HEK293 (cell line): ENCODE data around the gene ZNF425.

Experiments used
- CTCF ChIA-PET: fragments of 350-600 bp; formaldehyde crosslinking; extraction: SDS; loops from one replicate; lab custom pipeline; 2021; ENCODE audit warnings: antibody characterized with exemption; lab: Yijun Ruan, JAX
- POLR2A ChIA-PET: fragments of 300-600 bp; formaldehyde crosslinking; extraction: SDS; loops from one replicate; lab custom pipeline; 2020; ENCODE audit warnings: antibody characterized with exemption, inconsistent platforms; lab: Yijun Ruan, JAX
- H3K27ac ChIP-seq: fragments of 200-500 bp; sonication (Bioruptor generic); 2 replicates; pipeline ENCODE4 v1.5.1; 2014; ENCODE audit warnings: low read depth, low read length, control low read depth, inconsistent platforms; ENCODE audit errors: extremely low read depth
- H3K36me3 ChIP-seq, 2 experiments: fragments of 200-500 bp in 1 of 2; sonication (Bioruptor generic) in 1 of 2; 1 replicate in 1 of 2; 2 replicates in 1 of 2; pipeline ENCODE4 v1.5.1; 2014 to 2017; ENCODE audit warnings: inconsistent platforms in 2 of 2, low read length in 2 of 2; ENCODE audit not compliant: control insufficient read depth in 2 of 2, insufficient read depth in 1 of 2
- H3K4me1 ChIP-seq: fragments of 200-500 bp; sonication (Bioruptor generic); 2 replicates; pipeline ENCODE4 v1.5.1; 2014; ENCODE audit warnings: mild to moderate bottlenecking, low read length, inconsistent platforms; ENCODE audit not compliant: control insufficient read depth, insufficient read depth
- H3K4me3 ChIP-seq: 2 replicates; pipeline ENCODE4 v1.5.1; 2011; ENCODE audit warnings: low read depth, mild to moderate bottlenecking, control low read depth, low read length, moderate library complexity
- H3K9me3 ChIP-seq: fragments of 200-500 bp; sonication (Bioruptor generic); 2 replicates; pipeline ENCODE4 v1.5.1; 2014; ENCODE audit warnings: low read depth, low read length, inconsistent platforms; ENCODE audit not compliant: control insufficient read depth, insufficient read depth
- BCL11A ChIP-seq: fragments of 450-650 bp; formaldehyde crosslinking; IDR thresholded peaks from 2 replicates; pipeline ENCODE4 v1.5.1; 2016; ENCODE audit warnings: low read depth, missing biosample characterization, missing genetic modification characterization
- EGR2 ChIP-seq: fragments of 450-650 bp; formaldehyde crosslinking; IDR thresholded peaks from 2 replicates; pipeline ENCODE4 v1.5.1; 2016; ENCODE audit warnings: low read depth, missing biosample characterization, missing genetic modification characterization
- GLIS2 ChIP-seq: fragments of 450-650 bp; formaldehyde crosslinking; IDR thresholded peaks from 2 replicates; pipeline ENCODE4 v1.5.1; 2016; ENCODE audit warnings: missing biosample characterization, missing genetic modification characterization
- SCRT1 ChIP-seq: fragments of 450-650 bp; formaldehyde crosslinking; IDR thresholded peaks from 2 replicates; pipeline ENCODE4 v1.5.1; 2016; ENCODE audit warnings: missing biosample characterization, missing genetic modification characterization, borderline replicate concordance
- SETDB1 ChIP-seq: IDR thresholded peaks from one replicate; pipeline ENCODE4 v1.6.1; 2017; ENCODE audit warnings: mild to moderate bottlenecking, low read length, moderate library complexity, mixed read lengths; ENCODE audit not compliant: insufficient read length
- ZBTB1 ChIP-seq: fragments of 450-650 bp; formaldehyde crosslinking; IDR thresholded peaks from 2 replicates; pipeline ENCODE4 v1.5.1; 2016; ENCODE audit warnings: missing biosample characterization, missing genetic modification characterization
- ZNF112 ChIP-seq: fragments of 450-650 bp; formaldehyde crosslinking; IDR thresholded peaks from 2 replicates; pipeline ENCODE4 v1.5.0; 2017; ENCODE audit warnings: missing biosample characterization, missing genetic modification characterization
- ZNF19 ChIP-seq: fragments of 450-650 bp; formaldehyde crosslinking; IDR thresholded peaks from 2 replicates; pipeline ENCODE4; 2016; ENCODE audit warnings: missing biosample characterization, missing genetic modification characterization, low read depth
- ZNF248 ChIP-seq: fragments of 450-650 bp; formaldehyde crosslinking; IDR thresholded peaks from 2 replicates; pipeline ENCODE4 v1.5.1; 2017; ENCODE audit warnings: missing biosample characterization, missing genetic modification characterization
- ZNF37A ChIP-seq: fragments of 450-650 bp; IDR thresholded peaks from 2 replicates; pipeline ENCODE4 v1.5.1; 2018; ENCODE audit warnings: missing biosample characterization, missing genetic modification characterization
- ZNF433 ChIP-seq: fragments of 450-650 bp; formaldehyde crosslinking; IDR thresholded peaks from 2 replicates; pipeline ENCODE4 v1.5.1; 2016; ENCODE audit warnings: missing biosample characterization, missing genetic modification characterization, low read depth
- ZNF530 ChIP-seq: fragments of 450-650 bp; formaldehyde crosslinking; IDR thresholded peaks from 2 replicates; pipeline ENCODE4 v1.5.1; 2016; ENCODE audit warnings: low read depth, missing biosample characterization, missing genetic modification characterization
- ZNF561 ChIP-seq: fragments of 450-650 bp; IDR thresholded peaks from 2 replicates; pipeline ENCODE4 v1.5.1; 2018; ENCODE audit warnings: missing biosample characterization, missing genetic modification characterization, borderline replicate concordance
- ZNF585B ChIP-seq: fragments of 450-650 bp; formaldehyde crosslinking; IDR thresholded peaks from 2 replicates; pipeline ENCODE4 v1.5.1; 2016; ENCODE audit warnings: missing biosample characterization, missing genetic modification characterization
- ZNF600 ChIP-seq: fragments of 450-650 bp; formaldehyde crosslinking; IDR thresholded peaks from 2 replicates; pipeline ENCODE4 v1.5.1; 2016; ENCODE audit warnings: missing biosample characterization, missing genetic modification characterization
- ZNF626 ChIP-seq: fragments of 450-650 bp; sonication (Bioruptor Pico); formaldehyde crosslinking; IDR thresholded peaks from 2 replicates; pipeline ENCODE4 v1.5.1; 2018; ENCODE audit warnings: missing biosample characterization, missing genetic modification characterization, inconsistent platforms
- ZNF76 ChIP-seq: fragments of 450-650 bp; formaldehyde crosslinking; IDR thresholded peaks from 2 replicates; pipeline ENCODE4; 2016; ENCODE audit warnings: low read depth, missing biosample characterization, missing genetic modification characterization, borderline replicate concordance
- ZXDB ChIP-seq: fragments of 450-650 bp; formaldehyde crosslinking; IDR thresholded peaks from 2 replicates; pipeline ENCODE4 v1.5.1; 2016; ENCODE audit warnings: missing biosample characterization, missing genetic modification characterization
- TF ChIP-seq, protein P1 (sequence below): fragments of 450-650 bp; formaldehyde crosslinking; IDR thresholded peaks from 2 replicates; pipeline ENCODE4 v1.5.1; 2016; ENCODE audit warnings: missing biosample characterization, missing genetic modification characterization
- TF ChIP-seq, protein P2 (sequence below): fragments of 450-650 bp; formaldehyde crosslinking; IDR thresholded peaks from 2 replicates; pipeline ENCODE4 v1.5.1; 2016; ENCODE audit warnings: missing biosample characterization, missing genetic modification characterization
- TF ChIP-seq, protein P3 (sequence below): fragments of 450-650 bp; formaldehyde crosslinking; conservative IDR thresholded peaks from 2 replicates; pipeline ENCODE4 v1.5.1; 2016; ENCODE audit warnings: low read depth, missing biosample characterization, missing genetic modification characterization

ZNF425 gene

DNA sequence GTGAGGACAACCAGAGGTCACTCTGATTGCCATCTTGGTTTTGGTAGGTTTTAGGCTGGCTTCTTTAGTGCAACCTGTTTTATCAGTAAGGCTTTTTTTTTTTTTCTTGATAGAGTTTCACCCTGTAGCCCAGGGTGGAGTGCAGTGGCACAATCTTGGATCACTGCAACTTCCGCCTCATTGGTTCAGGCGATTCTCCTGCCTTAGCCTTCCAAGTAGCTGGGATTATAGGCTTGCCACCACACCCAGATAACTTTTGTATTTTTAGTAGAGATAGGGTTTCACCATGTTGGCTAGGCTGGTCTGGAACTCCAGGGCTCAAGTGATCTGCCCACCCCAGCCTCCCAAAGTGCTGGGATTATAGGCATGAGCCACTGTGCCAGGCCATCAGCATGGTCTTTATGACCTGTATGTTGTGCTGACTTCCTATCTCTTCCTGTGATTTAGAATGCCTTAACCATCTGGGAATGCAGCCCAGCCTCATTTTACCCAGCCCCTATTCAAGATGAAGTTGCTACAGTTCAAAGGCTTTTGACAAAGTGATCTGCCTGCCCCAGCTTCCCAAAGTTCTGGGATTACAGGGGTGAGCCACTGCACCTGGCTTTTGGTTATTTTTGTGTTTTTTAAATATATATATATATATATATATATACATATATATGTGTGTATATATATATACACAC, 7.0 kb upstream of the ZNF425 start (continued):
- TF ChIP-seq ZNF626 (tag by site-specific recombination) (no peak), ZNF76 (tag by site-specific recombination) (no peak), ZNF112 (tag by site-specific recombination) (no peak), ZNF561 (tag by site-specific recombination) (no peak), ZNF600 (tag by site-specific recombination) (0 out of 2 replicates have a peak, but pooled peaks have one; percentile 23)
- TF ChIP-seq, all 188 proteins: peak for 2

DNA sequence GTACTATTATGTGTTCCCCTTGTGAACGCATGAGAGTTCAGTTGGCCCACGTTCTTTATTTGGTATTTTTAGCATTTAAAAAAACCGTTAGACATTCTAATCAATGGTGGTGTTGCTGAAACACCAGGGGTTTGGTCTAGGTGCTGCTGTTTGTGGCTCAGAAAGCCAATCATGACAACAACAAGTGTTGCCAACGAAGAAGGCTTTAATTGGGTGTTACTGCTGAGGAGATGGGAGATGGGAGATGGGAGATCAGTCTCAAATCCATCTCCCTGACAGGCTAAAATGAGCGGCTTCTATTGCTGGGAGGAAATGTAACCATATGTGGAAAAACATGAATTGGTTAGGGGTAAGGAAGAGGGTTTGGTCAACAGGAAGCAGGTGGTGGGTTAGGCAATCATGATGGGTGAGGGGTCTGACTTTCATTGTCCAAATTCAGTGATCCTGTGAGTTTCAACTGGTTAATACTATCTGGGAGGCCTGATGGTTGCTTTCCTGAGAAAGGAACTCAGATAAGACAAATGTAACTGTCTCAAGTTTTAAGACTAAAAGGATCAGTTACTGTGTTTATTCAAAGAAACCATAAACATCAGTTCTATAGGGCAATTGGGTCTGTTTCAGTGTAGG, 4.6 kb upstream of the ZNF425 start:
- Histone ChIP-seq H3K9me3 (no peaks in the 10 kb centered on the region), H3K4me3 (no peak overlapping the region)
- TF ChIP-seq SETDB1 (peak; percentile 92), BCL11A (tag by site-specific recombination) (no peak)
- TF ChIP-seq, all 188 proteins: peak for 1
- CTCF ChIA-PET = no interaction called here
- Histone ChIP-seq H3K27ac (no peak overlapping the region), H3K36me3 (peaks cover 0 to 27% of the 10 kb centered on the region in 2 experiments; a peak in 2 of 3 replicates), H3K4me1 (no peaks in the 10 kb centered on the region)
- POLR2A ChIA-PET = no interaction called here

DNA sequence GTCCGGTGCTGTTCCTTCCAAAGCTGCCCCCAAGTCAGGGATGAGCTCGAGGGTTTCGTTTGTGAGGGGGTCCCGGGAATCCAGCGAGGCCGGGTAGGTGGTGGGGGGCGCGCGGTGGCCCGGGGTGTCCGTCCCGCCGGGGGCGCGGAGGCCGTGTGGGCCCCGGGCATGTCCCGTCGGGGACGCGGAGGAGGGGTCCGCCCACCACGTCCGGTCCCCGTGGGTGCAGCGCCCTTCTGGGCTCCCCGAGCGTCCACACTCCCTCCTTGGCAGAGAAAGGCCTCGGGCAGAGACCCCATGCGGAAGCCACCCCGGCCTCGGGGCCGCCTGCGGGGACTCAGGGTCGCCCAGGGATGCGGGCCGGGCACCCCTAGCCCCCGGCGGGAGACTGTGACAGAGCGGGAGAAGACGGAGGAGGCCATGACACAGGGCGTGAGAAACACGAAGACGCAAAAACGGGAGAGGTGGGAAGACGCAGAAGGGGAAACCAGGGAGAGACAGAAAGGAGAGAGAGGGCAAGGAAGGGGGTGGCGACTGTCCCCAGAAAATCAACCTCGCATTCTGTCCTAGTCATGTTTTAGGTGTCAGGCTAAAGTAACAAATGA, 640 bp upstream of the ZNF425 start:
- Histone ChIP-seq H3K9me3 (no peaks in the 10 kb centered on the region), H3K27ac (peak overlapping the region; percentile 82), H3K4me1 (no peaks in the 10 kb centered on the region), H3K36me3 (peaks cover 0 to 24% of the 10 kb centered on the region in 2 experiments; a peak in 2 of 3 replicates), H3K4me3 (peak overlapping the region; percentile 73)
- CTCF ChIA-PET = interaction anchor here (0.5 to 1.8 kb wide), 18 partner anchors 9 to 643 kb away, joined by 3 to 12 read pairs (median 4); partner anchors contain the start of genes ZNF282 and ZNF398
- POLR2A ChIA-PET = interaction anchor here (0.8 to 3.4 kb wide), 5 partner anchors 21 to 69 kb away, joined by 3 to 39 read pairs (median 7); partner anchors contain the start of genes ZNF282 and ZNF398
- TF ChIP-seq ZBTB1 (no peak), ZXDB (tag by site-specific recombination) (0 out of 2 replicates have a peak, but pooled peaks have one; percentile 11), ZNF585B (tag by site-specific recombination) (no peak), EGR2 (tag by site-specific recombination) (peak; percentile 92), GLIS2 (tag by site-specific recombination) (peak; percentile 88), ZNF530 (no peak), SCRT1 (tag by site-specific recombination) (no peak), ZNF37A (tag by site-specific recombination) (no peak), ZNF248 (tag by site-specific recombination) (no peak), ZNF19 (no peak), ZNF76 (tag by site-specific recombination) (peak; percentile 68), ZNF433 (no peak)
- TF ChIP-seq, protein P1, sequence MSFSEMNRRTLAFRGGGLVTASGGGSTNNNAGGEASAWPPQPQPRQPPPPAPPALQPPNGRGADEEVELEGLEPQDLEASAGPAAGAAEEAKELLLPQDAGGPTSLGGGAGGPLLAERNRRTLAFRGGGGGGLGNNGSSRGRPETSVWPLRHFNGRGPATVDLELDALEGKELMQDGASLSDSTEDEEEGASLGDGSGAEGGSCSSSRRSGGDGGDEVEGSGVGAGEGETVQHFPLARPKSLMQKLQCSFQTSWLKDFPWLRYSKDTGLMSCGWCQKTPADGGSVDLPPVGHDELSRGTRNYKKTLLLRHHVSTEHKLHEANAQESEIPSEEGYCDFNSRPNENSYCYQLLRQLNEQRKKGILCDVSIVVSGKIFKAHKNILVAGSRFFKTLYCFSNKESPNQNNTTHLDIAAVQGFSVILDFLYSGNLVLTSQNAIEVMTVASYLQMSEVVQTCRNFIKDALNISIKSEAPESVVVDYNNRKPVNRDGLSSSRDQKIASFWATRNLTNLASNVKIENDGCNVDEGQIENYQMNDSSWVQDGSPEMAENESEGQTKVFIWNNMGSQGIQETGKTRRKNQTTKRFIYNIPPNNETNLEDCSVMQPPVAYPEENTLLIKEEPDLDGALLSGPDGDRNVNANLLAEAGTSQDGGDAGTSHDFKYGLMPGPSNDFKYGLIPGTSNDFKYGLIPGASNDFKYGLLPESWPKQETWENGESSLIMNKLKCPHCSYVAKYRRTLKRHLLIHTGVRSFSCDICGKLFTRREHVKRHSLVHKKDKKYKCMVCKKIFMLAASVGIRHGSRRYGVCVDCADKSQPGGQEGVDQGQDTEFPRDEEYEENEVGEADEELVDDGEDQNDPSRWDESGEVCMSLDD = peak; percentile 74; the same call in 1 of the 2 replicates
- TF ChIP-seq, protein P2, sequence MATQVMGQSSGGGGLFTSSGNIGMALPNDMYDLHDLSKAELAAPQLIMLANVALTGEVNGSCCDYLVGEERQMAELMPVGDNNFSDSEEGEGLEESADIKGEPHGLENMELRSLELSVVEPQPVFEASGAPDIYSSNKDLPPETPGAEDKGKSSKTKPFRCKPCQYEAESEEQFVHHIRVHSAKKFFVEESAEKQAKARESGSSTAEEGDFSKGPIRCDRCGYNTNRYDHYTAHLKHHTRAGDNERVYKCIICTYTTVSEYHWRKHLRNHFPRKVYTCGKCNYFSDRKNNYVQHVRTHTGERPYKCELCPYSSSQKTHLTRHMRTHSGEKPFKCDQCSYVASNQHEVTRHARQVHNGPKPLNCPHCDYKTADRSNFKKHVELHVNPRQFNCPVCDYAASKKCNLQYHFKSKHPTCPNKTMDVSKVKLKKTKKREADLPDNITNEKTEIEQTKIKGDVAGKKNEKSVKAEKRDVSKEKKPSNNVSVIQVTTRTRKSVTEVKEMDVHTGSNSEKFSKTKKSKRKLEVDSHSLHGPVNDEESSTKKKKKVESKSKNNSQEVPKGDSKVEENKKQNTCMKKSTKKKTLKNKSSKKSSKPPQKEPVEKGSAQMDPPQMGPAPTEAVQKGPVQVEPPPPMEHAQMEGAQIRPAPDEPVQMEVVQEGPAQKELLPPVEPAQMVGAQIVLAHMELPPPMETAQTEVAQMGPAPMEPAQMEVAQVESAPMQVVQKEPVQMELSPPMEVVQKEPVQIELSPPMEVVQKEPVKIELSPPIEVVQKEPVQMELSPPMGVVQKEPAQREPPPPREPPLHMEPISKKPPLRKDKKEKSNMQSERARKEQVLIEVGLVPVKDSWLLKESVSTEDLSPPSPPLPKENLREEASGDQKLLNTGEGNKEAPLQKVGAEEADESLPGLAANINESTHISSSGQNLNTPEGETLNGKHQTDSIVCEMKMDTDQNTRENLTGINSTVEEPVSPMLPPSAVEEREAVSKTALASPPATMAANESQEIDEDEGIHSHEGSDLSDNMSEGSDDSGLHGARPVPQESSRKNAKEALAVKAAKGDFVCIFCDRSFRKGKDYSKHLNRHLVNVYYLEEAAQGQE = no peak
- TF ChIP-seq, protein P3, sequence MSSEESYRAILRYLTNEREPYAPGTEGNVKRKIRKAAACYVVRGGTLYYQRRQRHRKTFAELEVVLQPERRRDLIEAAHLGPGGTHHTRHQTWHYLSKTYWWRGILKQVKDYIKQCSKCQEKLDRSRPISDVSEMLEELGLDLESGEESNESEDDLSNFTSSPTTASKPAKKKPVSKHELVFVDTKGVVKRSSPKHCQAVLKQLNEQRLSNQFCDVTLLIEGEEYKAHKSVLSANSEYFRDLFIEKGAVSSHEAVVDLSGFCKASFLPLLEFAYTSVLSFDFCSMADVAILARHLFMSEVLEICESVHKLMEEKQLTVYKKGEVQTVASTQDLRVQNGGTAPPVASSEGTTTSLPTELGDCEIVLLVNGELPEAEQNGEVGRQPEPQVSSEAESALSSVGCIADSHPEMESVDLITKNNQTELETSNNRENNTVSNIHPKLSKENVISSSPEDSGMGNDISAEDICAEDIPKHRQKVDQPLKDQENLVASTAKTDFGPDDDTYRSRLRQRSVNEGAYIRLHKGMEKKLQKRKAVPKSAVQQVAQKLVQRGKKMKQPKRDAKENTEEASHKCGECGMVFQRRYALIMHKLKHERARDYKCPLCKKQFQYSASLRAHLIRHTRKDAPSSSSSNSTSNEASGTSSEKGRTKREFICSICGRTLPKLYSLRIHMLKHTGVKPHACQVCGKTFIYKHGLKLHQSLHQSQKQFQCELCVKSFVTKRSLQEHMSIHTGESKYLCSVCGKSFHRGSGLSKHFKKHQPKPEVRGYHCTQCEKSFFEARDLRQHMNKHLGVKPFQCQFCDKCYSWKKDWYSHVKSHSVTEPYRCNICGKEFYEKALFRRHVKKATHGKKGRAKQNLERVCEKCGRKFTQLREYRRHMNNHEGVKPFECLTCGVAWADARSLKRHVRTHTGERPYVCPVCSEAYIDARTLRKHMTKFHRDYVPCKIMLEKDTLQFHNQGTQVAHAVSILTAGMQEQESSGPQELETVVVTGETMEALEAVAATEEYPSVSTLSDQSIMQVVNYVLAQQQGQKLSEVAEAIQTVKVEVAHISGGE (tag by site-specific recombination) = peak; percentile 96
